ENCODE data around the gene WNT9B. TPM values are rescaled to one million over a fixed set of nuclear protein-coding genes. Genes with fewer than 3 reads are reported as not detected.
A peak's percentile ranks its signal among the peaks of the same experiment; 100 is the strongest.

WNT9B gene
- total RNA-seq, result not detected

- no peak within 1 kb of the TSS for H3K27ac ChIP-seq (ENCODE audit: low read depth, low read length)
- H3K9me3 ChIP-seq (ENCODE audit: control insufficient read depth in 3 of 3, low read length in 3 of 3), result no peaks in the 10 kb centered on the region
- peaks cover 0 to 6% (median 6%) of the 10 kb centered on the region in 3 donors for H3K4me1 ChIP-seq (ENCODE audit: control insufficient read depth in 3 of 3, insufficient read depth in 3 of 3, low read length in 3 of 3)
- H3K36me3 ChIP-seq (ENCODE audit: control insufficient read depth in 3 of 3, insufficient read depth in 3 of 3, low read length in 3 of 3), result no peaks in the 10 kb centered on the region
- peak within 1 kb of the TSS in 1 of 3 donors; percentile 41 for H3K4me3 ChIP-seq (ENCODE audit: low read length in 3 of 3)
- H3K27me3 ChIP-seq (ENCODE audit: control insufficient read depth in 3 of 3, insufficient read depth in 3 of 3, low read length in 3 of 3), result peaks cover 58 to 63% (median 62%) of the 10 kb centered on the region in 3 donors
- no peak within 1 kb of the TSS for H3K9ac ChIP-seq (ENCODE audit: low read depth in 1 of 3, low read length in 3 of 3)
These were observed at the start of gene WNT9B for GRCh38 chr17:46851029-46851741. Gene WNT9B (plus strand): TSS chr17:46851583. CDS start chr17:46851639, 56 bp downstream.

DNA sequence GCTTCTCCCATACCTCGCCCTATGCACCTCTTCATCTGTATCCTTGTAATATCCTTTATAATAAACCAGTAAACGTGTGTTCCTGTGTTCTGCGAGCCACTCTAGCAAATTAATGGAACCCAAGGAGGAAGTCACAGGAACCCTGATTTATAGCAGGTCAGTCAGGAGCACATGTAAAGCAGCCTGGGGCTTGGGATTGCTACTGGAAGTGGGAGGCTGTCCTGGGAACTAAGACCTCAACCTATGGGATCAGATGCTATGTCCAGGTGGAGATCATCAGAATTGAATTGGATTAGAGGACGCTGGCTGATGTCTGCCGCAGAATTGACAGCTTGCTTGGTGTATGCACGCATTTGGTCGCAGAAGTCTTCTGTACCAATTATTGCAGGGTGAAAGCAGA is 48.6 kb upstream of the WNT9B start:
- H3K4me3 ChIP-seq (ENCODE audit: low read length in 3 of 3), result no peak overlapping the region
- no peaks in the 10 kb centered on the region for H3K9me3 ChIP-seq (ENCODE audit: control insufficient read depth in 3 of 3, low read length in 3 of 3)
- no peak overlapping the region for H3K9ac ChIP-seq (ENCODE audit: low read depth in 1 of 3, low read length in 3 of 3)
- no peaks in the 10 kb centered on the region for H3K4me1 ChIP-seq (ENCODE audit: control insufficient read depth in 3 of 3, insufficient read depth in 3 of 3, low read length in 3 of 3)
- H3K27ac ChIP-seq (ENCODE audit: low read depth, low read length), result no peak overlapping the region
- H3K36me3 ChIP-seq (ENCODE audit: control insufficient read depth in 3 of 3, insufficient read depth in 3 of 3, low read length in 3 of 3), result no peaks in the 10 kb centered on the region
- peaks cover 4 to 5% (median 5%) of the 10 kb centered on the region in 3 donors for H3K27me3 ChIP-seq (ENCODE audit: control insufficient read depth in 3 of 3, insufficient read depth in 3 of 3, low read length in 3 of 3)

DNA sequence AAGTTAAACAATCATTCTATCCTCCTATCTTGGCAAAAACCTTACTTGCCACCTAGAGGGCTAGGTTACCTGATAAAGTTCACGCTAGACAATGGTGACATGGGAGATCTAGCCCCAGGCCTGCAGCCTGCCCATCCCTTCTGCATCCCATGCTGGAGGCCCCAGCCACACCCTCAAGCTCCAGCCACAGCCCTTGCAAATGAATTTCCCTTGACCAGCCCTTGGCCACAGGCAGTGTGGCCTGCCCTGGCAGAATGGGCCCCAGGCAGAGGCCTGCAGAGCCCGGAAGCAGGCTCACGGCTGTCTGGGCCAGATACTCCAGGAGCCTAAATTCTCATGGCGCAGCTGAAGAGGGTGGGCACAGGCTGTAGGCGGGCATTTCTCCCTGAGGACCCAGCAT is 47.8 kb upstream of the WNT9B start:
- Histone ChIP-seq H3K27ac (ENCODE audit: low read depth, low read length) (no peak overlapping the region), H3K27me3 (ENCODE audit: control insufficient read depth in 3 of 3, insufficient read depth in 3 of 3, low read length in 3 of 3) (peaks cover 3 to 7% (median 4%) of the 10 kb centered on the region in 3 donors), H3K4me3 (ENCODE audit: low read length in 3 of 3) (no peak overlapping the region), H3K9ac (ENCODE audit: low read depth in 1 of 3, low read length in 3 of 3) (no peak overlapping the region), H3K36me3 (ENCODE audit: control insufficient read depth in 3 of 3, insufficient read depth in 3 of 3, low read length in 3 of 3) (no peaks in the 10 kb centered on the region), H3K4me1 (ENCODE audit: control insufficient read depth in 3 of 3, insufficient read depth in 3 of 3, low read length in 3 of 3) (no peaks in the 10 kb centered on the region), H3K9me3 (ENCODE audit: control insufficient read depth in 3 of 3, low read length in 3 of 3) (no peaks in the 10 kb centered on the region)

DNA sequence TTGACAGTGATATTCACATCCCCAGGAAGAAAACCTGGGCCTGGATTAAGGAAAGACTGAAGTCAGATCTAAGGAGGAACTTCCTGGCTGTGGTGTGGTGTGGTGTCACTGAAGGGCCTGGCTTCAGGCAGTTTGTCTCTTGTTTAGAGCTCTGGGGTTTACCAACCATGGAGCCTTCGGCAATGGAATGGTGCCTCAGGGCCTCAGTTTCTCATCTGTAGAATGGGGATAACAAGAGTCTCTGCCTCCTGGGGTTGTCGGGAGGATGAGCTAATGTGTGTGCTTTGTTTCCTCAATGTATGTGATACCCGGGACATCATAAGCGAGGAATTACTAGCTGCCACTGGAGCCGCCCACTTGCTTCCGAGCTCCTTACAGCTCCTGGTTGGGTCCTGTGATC is 45.6 kb upstream of the WNT9B start:
- H3K27me3 ChIP-seq (ENCODE audit: control insufficient read depth in 3 of 3, insufficient read depth in 3 of 3, low read length in 3 of 3), result peaks cover 2 to 7% (median 4%) of the 10 kb centered on the region in 3 donors
- H3K9me3 ChIP-seq (ENCODE audit: control insufficient read depth in 3 of 3, low read length in 3 of 3), result no peaks in the 10 kb centered on the region
- no peak overlapping the region for H3K9ac ChIP-seq (ENCODE audit: low read depth in 1 of 3, low read length in 3 of 3)
- H3K27ac ChIP-seq (ENCODE audit: low read depth, low read length), result no peak overlapping the region
- H3K4me1 ChIP-seq (ENCODE audit: control insufficient read depth in 3 of 3, insufficient read depth in 3 of 3, low read length in 3 of 3), result no peaks in the 10 kb centered on the region
- H3K4me3 ChIP-seq (ENCODE audit: low read length in 3 of 3), result no peak overlapping the region
- H3K36me3 ChIP-seq (ENCODE audit: control insufficient read depth in 3 of 3, insufficient read depth in 3 of 3, low read length in 3 of 3), result no peaks in the 10 kb centered on the region

DNA sequence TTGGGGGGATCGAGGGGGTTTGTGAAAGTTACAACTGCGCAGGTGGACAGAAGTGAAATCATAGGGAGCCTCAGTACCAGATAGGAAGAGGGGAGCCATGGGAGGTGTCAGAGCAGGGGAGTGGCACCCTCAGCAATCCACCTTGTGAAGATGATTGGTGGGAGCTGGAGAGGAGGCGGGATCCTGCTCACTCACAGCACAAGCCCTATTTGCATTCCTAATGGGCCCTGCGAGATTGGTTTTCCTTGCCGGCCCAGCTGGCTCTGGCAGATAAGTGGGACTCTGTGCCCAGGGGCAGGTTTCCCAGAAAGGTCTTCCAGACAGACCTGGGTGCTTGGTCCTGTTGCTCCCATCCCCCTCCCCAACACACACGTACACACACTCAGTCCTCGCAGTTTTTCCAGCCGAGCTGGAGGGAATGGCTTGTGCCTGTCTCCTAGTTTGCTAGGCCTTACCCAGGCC is 42.2 kb upstream of the WNT9B start:
- no peaks in the 10 kb centered on the region for H3K9me3 ChIP-seq (ENCODE audit: control insufficient read depth in 3 of 3, low read length in 3 of 3)
- no peak overlapping the region for H3K27ac ChIP-seq (ENCODE audit: low read depth, low read length)
- H3K9ac ChIP-seq (ENCODE audit: low read depth in 1 of 3, low read length in 3 of 3), result no peak overlapping the region
- H3K4me1 ChIP-seq (ENCODE audit: control insufficient read depth in 3 of 3, insufficient read depth in 3 of 3, low read length in 3 of 3), result no peaks in the 10 kb centered on the region
- peaks cover 4 to 24% (median 21%) of the 10 kb centered on the region in 3 donors for H3K27me3 ChIP-seq (ENCODE audit: control insufficient read depth in 3 of 3, insufficient read depth in 3 of 3, low read length in 3 of 3)
- no peak overlapping the region for H3K4me3 ChIP-seq (ENCODE audit: low read length in 3 of 3)
- H3K36me3 ChIP-seq (ENCODE audit: control insufficient read depth in 3 of 3, insufficient read depth in 3 of 3, low read length in 3 of 3), result no peaks in the 10 kb centered on the region

- Histone ChIP-seq H3K36me3 (ENCODE audit: control insufficient read depth in 3 of 3, insufficient read depth in 3 of 3, low read length in 3 of 3) (no peaks in the 10 kb centered on the region), H3K4me3 (ENCODE audit: low read length in 3 of 3) (no peak overlapping the region), H3K9ac (ENCODE audit: low read depth in 1 of 3, low read length in 3 of 3) (no peak overlapping the region), H3K27me3 (ENCODE audit: control insufficient read depth in 3 of 3, insufficient read depth in 3 of 3, low read length in 3 of 3) (peaks cover 20 to 38% (median 35%) of the 10 kb centered on the region in 3 donors), H3K9me3 (ENCODE audit: control insufficient read depth in 3 of 3, low read length in 3 of 3) (no peaks in the 10 kb centered on the region), H3K27ac (ENCODE audit: low read depth, low read length) (no peak overlapping the region), H3K4me1 (ENCODE audit: control insufficient read depth in 3 of 3, insufficient read depth in 3 of 3, low read length in 3 of 3) (no peaks in the 10 kb centered on the region)
These were observed 40.5 kb upstream of the WNT9B start for GRCh38 chr17:46810837-46811236.

- H3K27me3 ChIP-seq (ENCODE audit: control insufficient read depth in 3 of 3, insufficient read depth in 3 of 3, low read length in 3 of 3), result peaks cover 32 to 46% (median 46%) of the 10 kb centered on the region in 3 donors
- H3K9me3 ChIP-seq (ENCODE audit: control insufficient read depth in 3 of 3, low read length in 3 of 3), result no peaks in the 10 kb centered on the region
- no peaks in the 10 kb centered on the region for H3K36me3 ChIP-seq (ENCODE audit: control insufficient read depth in 3 of 3, insufficient read depth in 3 of 3, low read length in 3 of 3)
- H3K27ac ChIP-seq (ENCODE audit: low read depth, low read length), result no peak overlapping the region
- no peak overlapping the region for H3K4me3 ChIP-seq (ENCODE audit: low read length in 3 of 3)
- H3K9ac ChIP-seq (ENCODE audit: low read depth in 1 of 3, low read length in 3 of 3), result no peak overlapping the region
- H3K4me1 ChIP-seq (ENCODE audit: control insufficient read depth in 3 of 3, insufficient read depth in 3 of 3, low read length in 3 of 3), result no peaks in the 10 kb centered on the region
These were observed 39.3 kb upstream of the WNT9B start for GRCh38 chr17:46811978-46812583.

DNA sequence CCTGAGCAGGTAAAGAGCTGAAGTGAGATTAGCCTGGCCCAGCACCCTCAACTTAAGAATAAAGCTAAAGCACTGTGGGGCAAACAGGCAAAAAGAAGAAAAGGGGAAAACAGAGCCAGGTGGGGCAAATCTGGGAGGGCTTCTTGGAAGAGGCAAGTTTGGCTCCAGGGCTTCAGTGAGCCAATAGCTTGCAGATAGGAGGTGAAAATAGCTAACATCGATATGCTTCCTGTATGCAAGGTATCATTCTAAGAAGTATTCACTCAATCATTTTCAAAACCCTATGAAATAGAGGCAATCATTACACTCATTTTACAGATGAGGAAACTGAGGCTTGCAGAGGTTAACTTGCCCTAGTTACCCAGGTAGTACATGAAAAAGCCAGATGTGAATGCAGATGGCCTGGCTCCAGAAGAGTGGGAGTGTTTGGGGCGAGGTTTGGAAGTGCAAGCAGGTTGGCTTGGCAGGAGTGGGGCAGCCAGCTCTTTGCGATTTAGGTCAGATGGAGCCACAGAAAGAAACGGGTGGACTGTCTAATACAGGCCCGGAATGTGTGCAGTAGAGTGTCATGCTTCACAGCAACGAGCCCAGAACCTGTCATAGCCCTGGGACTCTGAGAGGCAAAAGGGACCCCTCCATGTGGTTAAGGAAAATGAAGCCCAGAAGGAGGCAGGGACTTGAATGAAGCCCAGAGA is 38.6 kb upstream of the WNT9B start:
- no peak overlapping the region for H3K9ac ChIP-seq (ENCODE audit: low read depth in 1 of 3, low read length in 3 of 3)
- H3K27me3 ChIP-seq (ENCODE audit: control insufficient read depth in 3 of 3, insufficient read depth in 3 of 3, low read length in 3 of 3), result peaks cover 39 to 53% (median 52%) of the 10 kb centered on the region in 3 donors
- H3K36me3 ChIP-seq (ENCODE audit: control insufficient read depth in 3 of 3, insufficient read depth in 3 of 3, low read length in 3 of 3), result no peaks in the 10 kb centered on the region
- no peak overlapping the region for H3K4me3 ChIP-seq (ENCODE audit: low read length in 3 of 3)
- H3K9me3 ChIP-seq (ENCODE audit: control insufficient read depth in 3 of 3, low read length in 3 of 3), result no peaks in the 10 kb centered on the region
- H3K27ac ChIP-seq (ENCODE audit: low read depth, low read length), result no peak overlapping the region
- H3K4me1 ChIP-seq (ENCODE audit: control insufficient read depth in 3 of 3, insufficient read depth in 3 of 3, low read length in 3 of 3), result no peaks in the 10 kb centered on the region

DNA sequence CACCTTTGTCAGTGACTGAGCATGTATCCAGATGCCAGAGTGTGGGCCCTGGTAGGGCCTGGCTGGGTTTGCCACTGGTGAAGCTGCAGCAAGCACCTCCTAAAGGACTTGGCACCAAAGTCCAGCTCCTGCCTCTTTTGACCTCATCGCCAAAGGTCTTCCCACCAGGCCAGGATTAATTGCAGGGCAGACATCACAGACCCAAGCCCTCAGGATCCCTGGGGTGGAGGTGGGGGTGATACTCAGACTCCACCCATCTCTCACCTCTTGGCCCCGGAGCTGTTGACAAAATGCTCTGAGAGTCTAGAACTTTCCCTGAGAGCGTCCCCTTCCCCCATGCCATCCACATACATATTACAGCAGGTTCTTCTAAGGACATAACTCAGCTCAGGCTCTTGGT is 37.5 kb upstream of the WNT9B start:
- H3K4me3 ChIP-seq (ENCODE audit: low read length in 3 of 3), result no peak overlapping the region
- peaks cover 2 to 6% (median 2%) of the 10 kb centered on the region in 3 donors for H3K4me1 ChIP-seq (ENCODE audit: control insufficient read depth in 3 of 3, insufficient read depth in 3 of 3, low read length in 3 of 3)
- H3K27me3 ChIP-seq (ENCODE audit: control insufficient read depth in 3 of 3, insufficient read depth in 3 of 3, low read length in 3 of 3), result peaks cover 46 to 61% (median 60%) of the 10 kb centered on the region in 3 donors
- H3K27ac ChIP-seq (ENCODE audit: low read depth, low read length), result no peak overlapping the region
- H3K9ac ChIP-seq (ENCODE audit: low read depth in 1 of 3, low read length in 3 of 3), result no peak overlapping the region
- H3K9me3 ChIP-seq (ENCODE audit: control insufficient read depth in 3 of 3, low read length in 3 of 3), result no peaks in the 10 kb centered on the region
- H3K36me3 ChIP-seq (ENCODE audit: control insufficient read depth in 3 of 3, insufficient read depth in 3 of 3, low read length in 3 of 3), result no peaks in the 10 kb centered on the region

DNA sequence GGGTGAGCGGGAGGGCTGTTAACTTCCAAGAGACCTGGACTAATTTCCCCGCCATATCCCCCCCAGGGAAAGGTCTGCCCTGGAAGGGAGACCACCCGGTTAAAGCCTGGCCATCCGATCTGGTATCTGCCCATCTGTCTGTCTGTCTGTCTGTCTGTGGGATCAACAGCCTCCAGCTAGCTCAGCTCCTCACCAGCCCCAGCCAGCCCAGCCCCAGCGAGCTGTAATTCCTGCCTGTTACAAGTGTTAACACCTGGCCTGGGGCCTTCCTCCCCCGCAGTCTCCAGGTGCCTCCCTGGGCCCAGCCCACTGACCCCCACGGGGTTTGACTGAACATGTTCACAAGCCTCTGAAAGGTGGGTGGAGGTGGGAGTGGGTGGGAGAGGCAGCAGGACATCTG is 36.9 kb upstream of the WNT9B start:
- Histone ChIP-seq H3K9ac (ENCODE audit: low read depth in 1 of 3, low read length in 3 of 3) (no peak overlapping the region), H3K36me3 (ENCODE audit: control insufficient read depth in 3 of 3, insufficient read depth in 3 of 3, low read length in 3 of 3) (no peaks in the 10 kb centered on the region), H3K27me3 (ENCODE audit: control insufficient read depth in 3 of 3, insufficient read depth in 3 of 3, low read length in 3 of 3) (peaks cover 51 to 67% (median 65%) of the 10 kb centered on the region in 3 donors), H3K4me1 (ENCODE audit: control insufficient read depth in 3 of 3, insufficient read depth in 3 of 3, low read length in 3 of 3) (peaks cover 7 to 11% (median 7%) of the 10 kb centered on the region in 3 donors), H3K9me3 (ENCODE audit: control insufficient read depth in 3 of 3, low read length in 3 of 3) (no peaks in the 10 kb centered on the region), H3K4me3 (ENCODE audit: low read length in 3 of 3) (no peak overlapping the region), H3K27ac (ENCODE audit: low read depth, low read length) (no peak overlapping the region)
